Measurements from ENCODE around the gene TBC1D22A.

DNA sequence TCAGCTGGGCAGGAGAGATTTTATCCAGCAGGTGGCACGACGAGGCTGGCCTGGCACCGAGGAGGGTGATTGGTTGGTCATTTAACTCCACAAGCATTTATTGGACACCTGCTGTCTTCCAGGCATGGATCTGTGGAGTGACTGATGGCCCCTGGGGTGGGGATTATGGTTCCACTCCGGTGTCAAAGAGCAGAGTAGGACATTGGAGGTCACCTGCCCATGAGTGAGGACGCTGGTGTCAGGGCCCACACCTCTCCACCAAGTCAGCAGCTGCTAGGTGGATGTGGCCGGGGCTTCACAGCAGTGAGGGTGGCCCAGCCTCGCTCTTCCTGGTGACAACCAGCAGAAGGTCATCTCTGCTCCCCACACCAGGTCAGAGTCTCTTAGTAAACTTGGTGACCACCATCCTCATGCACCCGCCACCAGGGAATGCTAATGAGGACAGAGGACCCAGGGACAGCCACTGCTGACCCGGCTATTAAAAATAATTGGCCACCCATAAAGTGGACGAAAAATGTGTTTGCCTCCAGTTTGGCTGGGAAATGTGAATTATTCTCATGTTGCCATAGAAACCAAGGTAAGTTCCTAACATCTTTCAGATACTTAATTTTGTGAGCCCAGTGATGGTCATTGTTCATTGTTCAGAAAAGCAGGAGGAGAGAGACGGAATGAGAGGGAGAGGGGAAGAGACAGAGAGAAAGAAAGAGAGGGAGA is 428.7 kb downstream of the TBC1D22A start:
- TF ChIP-seq POLR2AphosphoS5 (IDR thresholded peaks at IDR 0.05; ENCODE audit: insufficient read depth, low read depth, low read length): no peak
- TF ChIP-seq, protein P1, sequence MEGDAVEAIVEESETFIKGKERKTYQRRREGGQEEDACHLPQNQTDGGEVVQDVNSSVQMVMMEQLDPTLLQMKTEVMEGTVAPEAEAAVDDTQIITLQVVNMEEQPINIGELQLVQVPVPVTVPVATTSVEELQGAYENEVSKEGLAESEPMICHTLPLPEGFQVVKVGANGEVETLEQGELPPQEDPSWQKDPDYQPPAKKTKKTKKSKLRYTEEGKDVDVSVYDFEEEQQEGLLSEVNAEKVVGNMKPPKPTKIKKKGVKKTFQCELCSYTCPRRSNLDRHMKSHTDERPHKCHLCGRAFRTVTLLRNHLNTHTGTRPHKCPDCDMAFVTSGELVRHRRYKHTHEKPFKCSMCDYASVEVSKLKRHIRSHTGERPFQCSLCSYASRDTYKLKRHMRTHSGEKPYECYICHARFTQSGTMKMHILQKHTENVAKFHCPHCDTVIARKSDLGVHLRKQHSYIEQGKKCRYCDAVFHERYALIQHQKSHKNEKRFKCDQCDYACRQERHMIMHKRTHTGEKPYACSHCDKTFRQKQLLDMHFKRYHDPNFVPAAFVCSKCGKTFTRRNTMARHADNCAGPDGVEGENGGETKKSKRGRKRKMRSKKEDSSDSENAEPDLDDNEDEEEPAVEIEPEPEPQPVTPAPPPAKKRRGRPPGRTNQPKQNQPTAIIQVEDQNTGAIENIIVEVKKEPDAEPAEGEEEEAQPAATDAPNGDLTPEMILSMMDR (IDR thresholded peaks at IDR 0.05; ENCODE audit: extremely low read depth in 1 of 2, insufficient read depth in 1 of 2, low read depth in 1 of 2, low read length in 2 of 2): no peak
